Endometrium (tissue), 2 donors: ENCODE results near the gene CLDN17.

Source experiments
- FAIRE-seq: peaks from 2 replicates; lab custom pipeline; 2012; peaks lifted over from hg19 to GRCh38; lab: Jason Lieb, UNC
- donor health status: control.
- donor health status: control.

CLDN17 gene

DNA sequence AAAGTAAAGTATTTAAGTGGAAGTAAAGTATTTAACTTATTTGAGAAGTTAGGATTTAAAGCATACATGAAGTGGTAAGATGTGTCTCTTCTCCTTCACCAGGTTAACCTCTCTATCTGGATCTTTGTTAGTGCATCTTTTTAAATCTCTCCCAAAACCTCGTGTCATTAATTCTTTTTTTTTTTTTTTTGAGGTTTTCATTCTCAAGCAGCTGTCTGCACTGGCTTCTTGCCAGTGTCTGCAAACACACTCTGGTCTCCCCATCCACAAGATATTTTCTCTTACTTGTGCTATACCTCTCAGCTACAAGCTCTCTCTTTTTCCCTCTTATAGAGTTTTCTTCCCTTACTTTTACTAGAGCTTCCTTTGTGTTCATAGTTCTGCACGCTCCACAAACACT is 49.0 kb downstream of the CLDN17 start:
- FAIRE-seq = no peak

DNA sequence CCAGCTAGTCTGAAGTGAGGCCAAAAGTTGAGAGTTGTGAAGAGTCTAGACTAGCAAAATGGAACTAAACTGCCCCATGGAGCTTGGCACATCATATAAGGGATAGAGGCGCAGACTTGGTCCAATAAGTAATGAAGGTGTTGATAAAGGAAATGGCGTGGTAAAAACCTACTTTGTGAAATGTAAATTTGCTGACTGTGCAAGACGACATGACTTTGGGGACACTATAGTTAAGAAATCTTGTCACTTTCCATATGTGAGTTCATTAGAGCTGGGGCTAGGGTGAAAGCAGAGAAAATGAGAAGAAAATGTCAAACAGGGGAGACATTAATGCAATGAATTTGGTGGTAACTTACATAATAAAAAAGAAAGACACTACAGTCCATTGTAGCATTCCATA is 50.1 kb downstream of the CLDN17 start:
- FAIRE-seq = no peak
